ENCODE data around the gene FGFR2.

FGFR2 gene

DNA sequence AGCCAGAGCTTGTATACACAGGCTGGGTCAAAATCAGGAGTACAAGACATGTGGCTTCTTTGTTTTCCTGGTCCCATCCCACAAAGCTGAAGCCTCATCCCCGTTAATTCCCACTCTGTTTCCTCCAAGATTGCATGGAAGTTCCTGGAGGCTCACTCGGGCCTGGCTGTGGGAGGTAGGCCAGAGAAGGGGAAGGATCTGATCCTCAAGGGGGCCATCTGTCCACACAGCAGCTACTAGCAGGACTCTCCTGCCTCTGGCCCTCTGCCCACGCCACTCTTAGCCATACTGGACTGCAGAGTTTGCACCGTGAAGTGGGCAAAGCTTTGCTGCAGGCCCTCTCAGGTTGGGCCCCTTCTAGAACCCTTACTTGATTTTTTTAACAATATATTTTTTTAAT, 160.6 kb downstream of the FGFR2 start:
- TF ChIP-seq EZH2 (IDR thresholded peaks at IDR 0.05) = no peak
- no peak for TF ChIP-seq FOXP2 (optimal IDR thresholded peaks at IDR 0.05; ENCODE audit: control extremely low read depth, extremely low read length, insufficient read depth)
- TF ChIP-seq POLR2AphosphoS5 (IDR thresholded peaks at IDR 0.05; ENCODE audit: borderline replicate concordance, low read depth, low read length) = no peak

GRCh38 chr10:121436630-121437341, 161.5 kb downstream of the FGFR2 start:
- TF ChIP-seq FOXP2 (optimal IDR thresholded peaks at IDR 0.05; ENCODE audit: control extremely low read depth, extremely low read length, insufficient read depth) = no peak
- TF ChIP-seq EZH2 (IDR thresholded peaks at IDR 0.05) = no peak
- no peak for TF ChIP-seq POLR2AphosphoS5 (IDR thresholded peaks at IDR 0.05; ENCODE audit: borderline replicate concordance, low read depth, low read length)
- Histone ChIP-seq H3K4me3 (no peak overlapping the region), H3K36me3 (ENCODE audit: insufficient read depth, low read length) (no peaks in the 10 kb centered on the region), H3K27ac (no peak overlapping the region), H3K9ac (ENCODE audit: insufficient read length) (no peak overlapping the region), H3K9me3 (ENCODE audit: low read depth, low read length) (no peaks in the 10 kb centered on the region)
- no peak for DNase-seq (ENCODE audit: low read depth, low spot score)

More for the DNA sequence above, 160.6 kb downstream of the FGFR2 start:
- no peaks in the 10 kb centered on the region for H3K36me3 ChIP-seq (ENCODE audit: insufficient read depth, low read length)
- H3K9me3 ChIP-seq (ENCODE audit: low read depth, low read length) = no peaks in the 10 kb centered on the region
- H3K4me3 ChIP-seq = no peak overlapping the region
- H3K27ac ChIP-seq = no peak overlapping the region
- H3K9ac ChIP-seq (ENCODE audit: insufficient read length) = no peak overlapping the region
- DNase-seq (ENCODE audit: low read depth, low spot score) = no peak

GRCh38 chr10:121436281-121436629, 162.0 kb downstream of the FGFR2 start:
- no peak for TF ChIP-seq EZH2 (IDR thresholded peaks at IDR 0.05)
- no peak for TF ChIP-seq FOXP2 (optimal IDR thresholded peaks at IDR 0.05; ENCODE audit: control extremely low read depth, extremely low read length, insufficient read depth)
- TF ChIP-seq POLR2AphosphoS5 (IDR thresholded peaks at IDR 0.05; ENCODE audit: borderline replicate concordance, low read depth, low read length) = no peak
- Histone ChIP-seq H3K27ac (no peak overlapping the region), H3K4me3 (no peak overlapping the region), H3K36me3 (ENCODE audit: insufficient read depth, low read length) (no peaks in the 10 kb centered on the region), H3K9me3 (ENCODE audit: low read depth, low read length) (no peaks in the 10 kb centered on the region), H3K9ac (ENCODE audit: insufficient read length) (no peak overlapping the region)
- DNase-seq (ENCODE audit: low read depth, low spot score) = no peak

- TF ChIP-seq EZH2 (IDR thresholded peaks at IDR 0.05) (no peak), POLR2AphosphoS5 (IDR thresholded peaks at IDR 0.05; ENCODE audit: borderline replicate concordance, low read depth, low read length) (no peak), FOXP2 (optimal IDR thresholded peaks at IDR 0.05; ENCODE audit: control extremely low read depth, extremely low read length, insufficient read depth) (no peak)
- H3K9ac ChIP-seq (ENCODE audit: insufficient read length) = no peak overlapping the region
- no peaks in the 10 kb centered on the region for H3K9me3 ChIP-seq (ENCODE audit: low read depth, low read length)
These were observed 163.0 kb downstream of the FGFR2 start for GRCh38 chr10:121435099-121435875.

GRCh38 chr10:121433965-121434364, 164.3 kb downstream of the FGFR2 start:
- no peak for DNase-seq (ENCODE audit: low read depth, low spot score)
- no peak overlapping the region for H3K4me3 ChIP-seq
- no peaks in the 10 kb centered on the region for H3K36me3 ChIP-seq (ENCODE audit: insufficient read depth, low read length)
- H3K27ac ChIP-seq = no peak overlapping the region
- H3K9me3 ChIP-seq (ENCODE audit: low read depth, low read length) = no peaks in the 10 kb centered on the region
- no peak overlapping the region for H3K9ac ChIP-seq (ENCODE audit: insufficient read length)
- TF ChIP-seq POLR2AphosphoS5 (IDR thresholded peaks at IDR 0.05; ENCODE audit: borderline replicate concordance, low read depth, low read length) (no peak), EZH2 (IDR thresholded peaks at IDR 0.05) (no peak), FOXP2 (optimal IDR thresholded peaks at IDR 0.05; ENCODE audit: control extremely low read depth, extremely low read length, insufficient read depth) (no peak)

More at GRCh38 chr10:121435099-121435875, 163.0 kb downstream of the FGFR2 start:
- H3K27ac ChIP-seq = no peak overlapping the region
- no peak overlapping the region for H3K4me3 ChIP-seq
- H3K36me3 ChIP-seq (ENCODE audit: insufficient read depth, low read length) = no peaks in the 10 kb centered on the region
- no peak for DNase-seq (ENCODE audit: low read depth, low spot score)

DNA sequence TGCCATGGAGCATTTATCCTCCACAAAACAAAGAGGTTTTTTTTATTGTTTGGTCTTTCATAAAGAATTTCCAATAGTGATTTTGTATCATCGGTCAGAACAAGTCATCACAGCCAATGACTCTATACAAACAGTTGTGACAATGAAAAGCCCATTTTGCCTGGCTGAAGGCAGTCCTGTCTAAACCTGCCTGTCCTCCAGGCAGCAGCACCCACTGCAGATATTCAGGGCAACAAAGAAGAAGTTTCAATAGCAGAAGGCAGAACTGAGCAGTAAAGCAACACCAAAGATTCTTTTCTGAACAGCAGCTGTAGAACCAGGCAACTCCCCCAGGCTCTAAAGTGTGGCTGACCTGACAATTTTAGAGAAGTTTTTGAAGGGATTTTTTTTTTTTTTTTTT, 169.4 kb downstream of the FGFR2 start:
- H3K9ac ChIP-seq (ENCODE audit: insufficient read length) = no peak overlapping the region
- no peak for DNase-seq (ENCODE audit: low read depth, low spot score)
- no peaks in the 10 kb centered on the region for H3K9me3 ChIP-seq (ENCODE audit: low read depth, low read length)
- TF ChIP-seq EZH2 (IDR thresholded peaks at IDR 0.05) = no peak
- no peak for TF ChIP-seq FOXP2 (optimal IDR thresholded peaks at IDR 0.05; ENCODE audit: control extremely low read depth, extremely low read length, insufficient read depth)
- TF ChIP-seq POLR2AphosphoS5 (IDR thresholded peaks at IDR 0.05; ENCODE audit: borderline replicate concordance, low read depth, low read length) = no peak
- H3K4me3 ChIP-seq = no peak overlapping the region
- no peak overlapping the region for H3K27ac ChIP-seq
- H3K36me3 ChIP-seq (ENCODE audit: insufficient read depth, low read length) = no peaks in the 10 kb centered on the region

All from SK-N-MC (cell line).